ENCODE measurements around the gene PBXIP1. TPM values are rescaled to one million over a fixed set of nuclear protein-coding genes. Genes with fewer than 3 reads are reported as not detected.
A peak's percentile ranks its signal among the peaks of the same experiment; 100 is the strongest.

PBXIP1 gene
- total RNA-seq, 2 donors from 2014 or later: 61.9 to 118 TPM

- Mint-ChIP-seq H3K4me3 (peak within 1 kb of the TSS; percentile 95), H3K27me3 (no peaks in the 10 kb centered on the region), H3K27ac (peak within 1 kb of the TSS; percentile 88), H3K4me1 (peaks cover 10% of the 10 kb centered on the region), H3K36me3 (ENCODE audit: low read depth) (peaks cover 93% of the 10 kb centered on the region), H3K9me3 (no peaks in the 10 kb centered on the region)
- ATAC-seq (replicated peaks): peak; percentile 90
Measured at GRCh38 chr1:154961207-154962155, 5.6 kb upstream of the PBXIP1 start, which contains the start of gene PYGO2. Gene PYGO2 (minus strand): TSS chr1:154961782. CDS start chr1:154961576, 206 bp downstream.

- no peaks in the 10 kb centered on the region for H3K9me3 Mint-ChIP-seq
- H3K4me1 Mint-ChIP-seq: peaks cover 18% of the 10 kb centered on the region
- H3K4me3 Mint-ChIP-seq: peak overlapping the region; percentile 95
- no peak for ATAC-seq (replicated peaks)
- peaks cover 93% of the 10 kb centered on the region for H3K36me3 Mint-ChIP-seq (ENCODE audit: low read depth)
- H3K27ac Mint-ChIP-seq: peak overlapping the region; percentile 88
- no peaks in the 10 kb centered on the region for H3K27me3 Mint-ChIP-seq
Measured at GRCh38 chr1:154960446-154961136, 4.7 kb upstream of the PBXIP1 start.

DNA sequence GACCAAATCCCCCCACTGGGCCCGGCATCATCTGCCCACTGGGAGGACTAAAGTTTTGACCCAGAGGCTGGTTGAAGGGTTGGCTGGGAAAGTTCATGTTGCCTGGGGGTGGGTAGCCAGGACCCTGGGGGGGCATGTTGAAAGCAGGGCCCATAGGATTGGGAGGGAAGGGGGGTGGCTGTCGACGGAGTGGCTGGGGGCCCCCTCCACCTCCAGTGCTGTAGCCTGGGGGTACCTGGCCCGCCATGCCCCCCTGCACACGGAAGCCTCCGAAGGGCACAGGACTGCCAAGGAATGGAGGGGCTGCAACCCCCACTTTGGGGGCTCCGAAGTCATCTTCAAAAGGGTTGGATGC lies 3.5 kb upstream of the PBXIP1 start:
- peaks cover 21% of the 10 kb centered on the region for H3K4me1 Mint-ChIP-seq
- H3K27ac Mint-ChIP-seq: peak overlapping the region; percentile 88
- H3K9me3 Mint-ChIP-seq: no peaks in the 10 kb centered on the region
- H3K27me3 Mint-ChIP-seq: no peaks in the 10 kb centered on the region
- peaks cover 92% of the 10 kb centered on the region for H3K36me3 Mint-ChIP-seq (ENCODE audit: low read depth)
- H3K4me3 Mint-ChIP-seq: peak overlapping the region; percentile 95
- ATAC-seq (replicated peaks): no peak

DNA sequence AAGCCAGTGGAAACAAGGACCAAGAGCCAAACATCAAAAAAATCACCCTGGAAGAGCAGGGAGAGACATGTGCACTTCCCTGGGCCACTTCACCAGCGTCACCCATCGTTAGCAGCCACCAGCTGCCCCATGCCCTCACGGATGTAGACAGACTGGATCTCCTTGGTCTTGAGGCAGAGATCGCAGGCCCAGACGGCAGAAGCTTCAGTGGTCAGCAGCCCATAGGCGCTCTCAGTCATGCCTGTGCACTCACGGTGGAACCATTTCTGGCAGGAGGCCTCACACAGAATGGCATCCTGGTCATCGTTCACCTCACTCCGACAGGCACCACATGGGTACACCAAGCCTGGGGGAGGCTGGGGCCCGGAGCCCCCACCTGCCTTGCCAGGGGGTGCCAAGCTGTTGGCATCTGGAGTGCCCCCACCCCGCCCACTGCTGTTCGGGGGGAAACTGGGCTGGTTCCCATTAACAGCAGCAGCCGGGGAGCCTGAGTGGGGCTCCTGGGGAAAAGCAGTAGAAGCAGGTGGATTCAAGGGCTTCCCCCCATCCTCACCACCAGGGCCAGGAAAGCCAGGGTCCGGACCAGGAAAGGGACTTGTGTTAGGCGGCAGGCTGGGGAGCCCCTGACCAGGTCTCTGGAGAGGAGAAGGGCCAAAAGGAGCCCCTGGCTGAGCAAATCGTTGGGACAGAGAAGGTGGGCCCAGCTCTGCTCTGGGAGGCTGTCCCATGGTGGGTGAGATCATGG lies 3.0 kb upstream of the PBXIP1 start:
- ATAC-seq (replicated peaks): no peak
- Mint-ChIP-seq H3K4me3 (peak overlapping the region; percentile 95), H3K27ac (peak overlapping the region; percentile 70), H3K9me3 (no peaks in the 10 kb centered on the region), H3K27me3 (no peaks in the 10 kb centered on the region), H3K4me1 (peaks cover 24% of the 10 kb centered on the region), H3K36me3 (ENCODE audit: low read depth) (peaks cover 87% of the 10 kb centered on the region)

DNA sequence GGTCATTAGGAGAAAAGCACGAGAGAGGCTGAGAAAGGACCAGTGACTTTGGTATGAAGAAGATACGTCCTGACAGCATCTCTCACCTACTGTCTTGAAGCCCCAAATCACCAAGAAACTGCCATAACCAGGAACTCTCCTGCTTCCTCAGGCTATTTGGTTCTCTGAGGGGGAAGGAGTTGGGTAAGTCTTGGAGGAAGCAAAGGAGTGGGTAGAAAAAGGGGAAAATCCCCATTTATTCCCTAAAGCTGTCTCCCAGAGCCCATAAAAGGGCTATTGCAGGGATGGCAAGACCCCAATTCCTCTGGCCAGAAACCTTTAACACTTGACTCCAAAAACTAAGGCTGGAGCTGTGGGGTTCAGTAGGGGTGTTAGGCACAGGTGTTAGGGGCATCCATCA lies 2.1 kb upstream of the PBXIP1 start:
- Mint-ChIP-seq H3K27me3 (no peaks in the 10 kb centered on the region), H3K36me3 (ENCODE audit: low read depth) (peaks cover 84% of the 10 kb centered on the region), H3K27ac (peak overlapping the region; percentile 70), H3K9me3 (no peaks in the 10 kb centered on the region), H3K4me1 (peaks cover 28% of the 10 kb centered on the region), H3K4me3 (peak overlapping the region; percentile 19)
- ATAC-seq (replicated peaks): no peak

DNA sequence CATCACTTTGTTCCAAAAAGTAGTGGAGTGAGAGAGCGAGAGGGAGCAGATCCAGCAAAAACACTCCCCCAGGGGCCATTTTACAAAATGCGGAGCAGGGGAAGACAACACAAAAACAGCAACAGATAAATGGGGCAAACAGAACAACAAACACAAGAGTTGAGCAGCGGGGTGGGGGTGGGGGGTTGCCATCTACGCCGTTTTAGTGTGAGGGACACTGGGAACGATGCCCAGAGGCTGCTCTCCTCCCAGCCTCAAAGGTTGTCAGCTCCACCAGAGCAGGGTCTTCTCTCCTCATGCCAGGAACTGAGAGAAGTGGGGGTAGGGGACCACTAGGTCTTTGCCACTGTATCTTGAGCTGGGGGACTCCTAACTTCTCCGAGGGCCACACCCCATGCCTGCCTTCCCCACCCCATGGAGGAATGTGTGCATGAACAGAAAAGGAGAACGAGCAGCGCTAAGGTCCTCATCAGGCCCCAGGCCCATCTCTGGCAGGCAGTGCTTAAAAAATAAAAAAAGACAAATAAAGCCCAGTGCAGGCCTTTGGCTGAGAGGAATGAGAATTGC lies 1.3 kb upstream of the PBXIP1 start:
- peak overlapping the region; percentile 100 for H3K27ac Mint-ChIP-seq
- no peaks in the 10 kb centered on the region for H3K27me3 Mint-ChIP-seq
- H3K36me3 Mint-ChIP-seq (ENCODE audit: low read depth): peaks cover 84% of the 10 kb centered on the region
- H3K4me1 Mint-ChIP-seq: peaks cover 37% of the 10 kb centered on the region
- ATAC-seq (replicated peaks): no peak
- H3K4me3 Mint-ChIP-seq: peak overlapping the region; percentile 99
- no peaks in the 10 kb centered on the region for H3K9me3 Mint-ChIP-seq

DNA sequence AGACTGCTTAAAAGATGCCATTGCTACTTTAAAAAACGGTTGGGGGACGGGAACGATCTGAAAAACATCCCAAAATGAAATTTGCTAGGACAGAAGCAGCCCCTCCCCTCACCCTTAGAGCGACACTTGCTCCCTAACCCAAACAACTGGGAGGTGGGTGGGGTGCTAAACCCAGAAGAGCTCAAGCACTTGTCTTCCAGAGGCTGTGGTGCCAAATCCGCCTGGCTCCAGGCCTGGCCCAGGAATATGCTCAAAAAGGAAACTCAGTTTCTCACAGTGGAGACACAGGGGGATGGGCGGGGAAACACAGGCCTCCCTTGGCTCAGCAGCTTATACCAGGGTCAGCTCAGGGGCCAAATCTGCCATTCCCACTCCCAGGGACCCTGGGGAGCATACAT lies 644 bp upstream of the PBXIP1 start:
- peak overlapping the region; percentile 99 for H3K4me3 Mint-ChIP-seq
- peak overlapping the region; percentile 100 for H3K27ac Mint-ChIP-seq
- H3K27me3 Mint-ChIP-seq: no peaks in the 10 kb centered on the region
- H3K4me1 Mint-ChIP-seq: peaks cover 41% of the 10 kb centered on the region
- ATAC-seq (replicated peaks): no peak
- H3K36me3 Mint-ChIP-seq (ENCODE audit: low read depth): peaks cover 87% of the 10 kb centered on the region
- no peaks in the 10 kb centered on the region for H3K9me3 Mint-ChIP-seq

GRCh38 chr1:154955039-154955717 lies 721 bp downstream of the PBXIP1 start:
- peak overlapping the region; percentile 99 for H3K4me3 Mint-ChIP-seq
- H3K36me3 Mint-ChIP-seq (ENCODE audit: low read depth): peaks cover 88% of the 10 kb centered on the region
- no peaks in the 10 kb centered on the region for H3K9me3 Mint-ChIP-seq
- H3K4me1 Mint-ChIP-seq: peaks cover 49% of the 10 kb centered on the region
- peak; percentile 87 for ATAC-seq (replicated peaks)
- no peaks in the 10 kb centered on the region for H3K27me3 Mint-ChIP-seq
- H3K27ac Mint-ChIP-seq: peak overlapping the region; percentile 100

GRCh38 chr1:154954541-154954940 lies 1.4 kb downstream of the PBXIP1 start:
- Mint-ChIP-seq H3K36me3 (ENCODE audit: low read depth) (peaks cover 84% of the 10 kb centered on the region), H3K4me1 (peaks cover 49% of the 10 kb centered on the region), H3K4me3 (peak overlapping the region; percentile 99), H3K27me3 (no peaks in the 10 kb centered on the region), H3K9me3 (no peaks in the 10 kb centered on the region), H3K27ac (peak overlapping the region; percentile 100)
- no peak for ATAC-seq (replicated peaks)

GRCh38 chr1:154953611-154954038 lies 2.3 kb downstream of the PBXIP1 start:
- ATAC-seq (replicated peaks): no peak
- Mint-ChIP-seq H3K36me3 (ENCODE audit: low read depth) (peaks cover 84% of the 10 kb centered on the region), H3K4me1 (peaks cover 54% of the 10 kb centered on the region), H3K4me3 (peak overlapping the region; percentile 99), H3K9me3 (no peaks in the 10 kb centered on the region), H3K27me3 (no peaks in the 10 kb centered on the region), H3K27ac (peak overlapping the region; percentile 100)

DNA sequence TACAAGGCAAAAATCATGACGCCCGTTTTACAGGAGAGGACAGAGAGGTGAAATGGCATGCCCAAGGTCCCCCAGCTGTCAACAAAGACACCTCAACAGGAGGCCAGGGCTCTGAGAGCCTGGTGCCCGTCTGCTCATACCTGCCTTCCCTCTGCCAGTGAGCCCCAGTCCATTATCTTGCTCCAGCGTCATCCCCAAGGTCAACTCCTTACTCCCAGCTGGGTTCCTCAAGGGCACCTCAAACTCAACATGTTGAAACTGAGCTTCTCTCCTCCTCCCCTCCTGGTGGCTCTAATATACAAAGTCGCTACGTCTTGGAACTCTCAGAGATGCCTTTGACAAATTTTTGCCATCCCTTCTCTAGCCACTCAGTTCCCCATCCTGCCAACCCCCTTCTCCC lies 3.2 kb downstream of the PBXIP1 start:
- H3K27me3 Mint-ChIP-seq: no peaks in the 10 kb centered on the region
- H3K9me3 Mint-ChIP-seq: no peaks in the 10 kb centered on the region
- peak overlapping the region; percentile 99 for H3K4me3 Mint-ChIP-seq
- peak overlapping the region; percentile 100 for H3K27ac Mint-ChIP-seq
- peaks cover 84% of the 10 kb centered on the region for H3K36me3 Mint-ChIP-seq (ENCODE audit: low read depth)
- H3K4me1 Mint-ChIP-seq: peaks cover 56% of the 10 kb centered on the region
- no peak for ATAC-seq (replicated peaks)

DNA sequence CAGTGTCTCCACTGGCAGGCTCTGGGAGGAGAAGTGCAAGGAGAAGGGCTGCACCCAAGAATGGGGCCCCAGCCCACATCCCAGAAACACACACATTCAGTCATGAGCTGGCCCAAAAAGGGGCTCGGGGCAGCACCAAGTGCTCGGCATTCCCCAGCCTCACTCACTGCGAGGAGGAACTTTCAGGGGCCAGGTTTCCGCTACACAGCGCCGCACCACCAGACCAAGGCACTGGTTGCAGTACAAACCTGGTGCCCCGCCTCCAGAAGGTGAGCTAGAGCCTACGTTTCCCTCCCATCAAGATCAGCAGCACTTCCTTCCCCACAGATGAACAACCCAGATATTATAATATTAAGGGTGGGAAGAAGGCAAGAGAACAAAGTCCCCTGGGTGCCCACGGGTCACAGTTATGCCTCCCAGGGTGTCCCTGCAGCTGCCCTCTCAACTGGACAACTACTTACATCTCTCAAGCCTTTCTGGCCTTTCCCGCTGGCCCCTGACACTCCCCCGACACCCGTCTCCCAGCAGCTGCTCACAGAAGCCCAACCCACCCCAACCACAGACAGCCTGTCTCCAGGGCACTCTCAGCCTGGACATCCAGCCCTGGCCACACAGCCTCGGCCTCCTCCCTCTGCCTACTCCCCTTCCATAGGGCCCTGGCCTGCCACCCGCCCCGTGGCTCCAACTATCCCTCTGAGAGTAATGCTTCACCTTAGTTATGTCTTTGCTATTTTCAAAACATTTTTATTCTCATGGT lies 3.8 kb downstream of the PBXIP1 start:
- no peaks in the 10 kb centered on the region for H3K27me3 Mint-ChIP-seq

DNA sequence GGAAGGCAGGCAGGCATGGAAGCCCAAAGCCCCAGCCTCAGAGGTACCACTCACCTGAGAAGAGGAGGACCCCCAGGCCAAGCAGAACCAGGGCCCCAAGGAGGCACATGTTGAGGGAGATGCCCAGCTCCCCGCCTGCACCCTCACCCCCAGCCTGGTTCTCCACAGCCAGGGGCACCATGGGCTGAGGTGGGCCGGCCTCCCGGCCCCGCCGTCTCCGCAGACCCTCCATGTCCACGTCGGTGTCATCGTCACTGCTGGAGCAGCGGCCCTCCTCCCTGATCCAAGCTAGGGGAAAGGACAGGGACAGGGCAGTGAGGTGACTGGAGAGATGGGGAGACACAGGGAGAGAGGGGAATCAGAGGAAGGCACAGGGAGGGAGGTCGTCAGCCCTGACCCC lies 7.8 kb downstream of the PBXIP1 start:
- Mint-ChIP-seq H3K27me3 (no peaks in the 10 kb centered on the region), H3K36me3 (ENCODE audit: low read depth) (peaks cover 76% of the 10 kb centered on the region), H3K4me3 (no peak overlapping the region), H3K9me3 (no peaks in the 10 kb centered on the region), H3K27ac (peak overlapping the region; percentile 73), H3K4me1 (peaks cover 44% of the 10 kb centered on the region)
- ATAC-seq (replicated peaks): no peak

More for the DNA sequence above, 3.8 kb downstream of the PBXIP1 start:
- ATAC-seq (replicated peaks): peak; percentile 57
- H3K36me3 Mint-ChIP-seq (ENCODE audit: low read depth): peaks cover 82% of the 10 kb centered on the region
- H3K4me3 Mint-ChIP-seq: peak overlapping the region; percentile 99
- H3K27ac Mint-ChIP-seq: peak overlapping the region; percentile 100
- peaks cover 52% of the 10 kb centered on the region for H3K4me1 Mint-ChIP-seq
- no peaks in the 10 kb centered on the region for H3K9me3 Mint-ChIP-seq
